Psoas muscle (tissue), 8 donors: Measurements from ENCODE around the gene VARS2. TPM values are rescaled to one million over a fixed set of nuclear protein-coding genes. Genes with fewer than 3 reads are reported as not detected.

Experiments
- ATAC-seq, 4 donors: fragments of 200-7000 bp; cut with Tn5 transposase; one replicate each; pipeline ENCODE4 v1.9.1; 2020; ENCODE audit warnings: moderate library complexity in 3 of 4, mild to moderate bottlenecking in 2 of 4
- DNase-seq, 2 donors: peaks; one replicate each; pipeline ENCODE4 v3.0.0-alpha.2; 2020
- H3K27ac ChIP-seq: fragments of 200-600 bp; one replicate; pipeline ENCODE4 v1.8.0; 2022
- H3K27me3 ChIP-seq, 3 donors: fragments of 200-600 bp in 1 of 3; one replicate each; pipeline versions ENCODE4 v1.6.1 to v1.8.0; 2013 to 2022; ENCODE audit warnings: low read length in 2 of 3, mild to moderate bottlenecking in 2 of 3, moderate library complexity in 1 of 3; ENCODE audit not compliant: insufficient read depth in 3 of 3
- H3K36me3 ChIP-seq, 2 donors: fragments of 200-600 bp in 1 of 2; one replicate each; pipeline versions ENCODE4 v1.6.1 to v1.8.0; 2013 to 2022; ENCODE audit warnings: low read depth in 1 of 2, mild to moderate bottlenecking in 1 of 2, moderate library complexity in 1 of 2; ENCODE audit not compliant: insufficient read depth in 1 of 2
- H3K4me1 ChIP-seq: fragments of 200-600 bp; one replicate; pipeline ENCODE4 v1.8.0; 2022
- H3K4me3 ChIP-seq: fragments of 200-600 bp; one replicate; pipeline ENCODE4 v1.8.0; 2022; ENCODE audit warnings: mild to moderate bottlenecking
- H3K9me3 ChIP-seq: fragments of 200-600 bp; one replicate; pipeline ENCODE4 v1.8.0; 2022
- WGBS, 3 donors: extraction: QIAGEN DNeasy Blood & Tissue Kit; methylation state at CpG; one replicate each; pipeline versions ENCODE4 v1.1.6 to v1.1.7; 2013; 5-methylcytosine and 5-hydroxymethylcytosine counted together
- intact Hi-C, 2 donors: fragments of 100-400 bp; cut with DNase I; formaldehyde crosslinking; loops; one replicate each; pipeline versions ENCODE4 v1.11.0 to v1.14.2; 2022
- polyA plus RNA-seq, 3 donors: library from polyadenylated mRNA; stranded (reverse); fragments of 200-250 nt; gene quantifications; one replicate each; pipeline ENCODE4 v1.2.3, GENCODE V29; 2013
- total RNA-seq, 4 donors: library from RNA; stranded (reverse); fragmentation: NEBNext Ultra II Directional in 2 of 4; extraction: Animal tissue kit (Norgen Biotek cat#: 25700) in 2 of 4; gene quantifications; one replicate each; pipeline versions ENCODE4 v1.2.1 to v1.2.4, GENCODE V29; 2021 to 2023
- TF ChIP-seq, protein P1 (sequence below): fragments of 200-600 bp; IDR thresholded peaks from one replicate; pipeline ENCODE4 v1.8.0; 2022; ENCODE audit warnings: antibody characterized with exemption
- donor health status: healthy with polysubstance abuse.
- donor health status: DM: no; HTN: no; CAD: no; lungs with moderate emphysema.
- donor health status: Bipolar disorder and iron deficiency.
- donor health status: healthy.
- donor health status: DM: yes; HTN: yes; CAD: no.
- donor health status: DM: no; HTN: no; CAD: no.
- donor health status: DM: no; HTN: no; CAD: no.
- donor health status: DM: yes; HTN: yes; CAD: no.

Gene VARS2
- total and polyA plus RNA-seq, 7 donors, result 11.4 to 36.6 (median 25.8) TPM

DNA sequence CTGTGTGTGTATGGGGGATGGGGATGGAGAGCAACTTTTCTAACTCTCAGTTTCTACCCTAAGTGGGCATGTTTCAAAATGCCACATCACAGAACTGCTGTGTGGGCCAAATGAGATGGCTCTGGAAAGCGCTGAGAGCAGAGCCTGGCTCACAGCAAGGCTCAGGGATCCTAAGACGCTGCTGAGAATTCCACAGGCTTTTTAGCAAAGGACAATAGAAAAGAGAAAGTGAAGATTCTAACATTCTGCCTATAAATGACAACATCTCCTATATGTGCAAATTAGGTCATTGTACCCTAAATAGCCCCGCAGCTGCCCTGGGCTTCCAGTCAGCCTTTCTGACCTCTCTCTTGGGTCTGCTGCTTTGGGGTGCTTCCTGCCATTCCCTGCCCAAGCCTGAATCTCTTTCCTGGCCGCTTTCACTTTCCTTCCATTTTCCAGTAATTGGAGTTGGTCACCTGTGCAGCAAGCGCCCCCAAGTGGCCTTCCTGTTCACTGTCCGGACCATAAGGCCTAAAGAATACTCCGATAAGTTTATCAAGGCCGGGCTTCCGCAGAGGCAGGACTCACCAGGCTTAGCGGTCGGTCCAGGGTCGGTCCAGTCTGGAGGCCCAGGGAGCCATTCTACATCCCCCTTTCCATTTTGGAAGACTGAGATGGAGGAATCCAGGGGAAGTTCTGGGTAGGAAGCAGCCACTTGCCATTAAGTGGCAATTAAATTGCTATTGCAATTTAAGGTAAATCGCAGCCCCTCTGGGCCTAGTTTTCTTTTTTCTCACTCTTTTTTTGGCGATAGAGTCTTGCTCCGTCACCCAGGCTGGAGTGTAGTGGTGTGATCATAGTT, 36.4 kb upstream of the VARS2 start:
- ATAC-seq (peak; percentile 85 to 91 (median 87)), DNase-seq (peak; percentile 89 to 93)
- peaks cover 35% of the 10 kb centered on the region for H3K4me1 ChIP-seq
- H3K27me3 ChIP-seq, result no peaks in the 10 kb centered on the region
- intact Hi-C loops, result loop anchor here (2.0 to 5.0 kb wide), 2 partner anchors 49 to 135 kb away; partner anchors contain the start of genes FLOT1 (in 1 of the 2) and IER3 (in 1 of the 2)
- no peaks in the 10 kb centered on the region for H3K9me3 ChIP-seq
- H3K4me3 ChIP-seq, result peak overlapping the region; percentile 53
- TF ChIP-seq, protein P1, sequence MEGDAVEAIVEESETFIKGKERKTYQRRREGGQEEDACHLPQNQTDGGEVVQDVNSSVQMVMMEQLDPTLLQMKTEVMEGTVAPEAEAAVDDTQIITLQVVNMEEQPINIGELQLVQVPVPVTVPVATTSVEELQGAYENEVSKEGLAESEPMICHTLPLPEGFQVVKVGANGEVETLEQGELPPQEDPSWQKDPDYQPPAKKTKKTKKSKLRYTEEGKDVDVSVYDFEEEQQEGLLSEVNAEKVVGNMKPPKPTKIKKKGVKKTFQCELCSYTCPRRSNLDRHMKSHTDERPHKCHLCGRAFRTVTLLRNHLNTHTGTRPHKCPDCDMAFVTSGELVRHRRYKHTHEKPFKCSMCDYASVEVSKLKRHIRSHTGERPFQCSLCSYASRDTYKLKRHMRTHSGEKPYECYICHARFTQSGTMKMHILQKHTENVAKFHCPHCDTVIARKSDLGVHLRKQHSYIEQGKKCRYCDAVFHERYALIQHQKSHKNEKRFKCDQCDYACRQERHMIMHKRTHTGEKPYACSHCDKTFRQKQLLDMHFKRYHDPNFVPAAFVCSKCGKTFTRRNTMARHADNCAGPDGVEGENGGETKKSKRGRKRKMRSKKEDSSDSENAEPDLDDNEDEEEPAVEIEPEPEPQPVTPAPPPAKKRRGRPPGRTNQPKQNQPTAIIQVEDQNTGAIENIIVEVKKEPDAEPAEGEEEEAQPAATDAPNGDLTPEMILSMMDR, result peak; percentile 81
- H3K27ac ChIP-seq, result peak overlapping the region; percentile 89
- H3K36me3 ChIP-seq, result no peaks in the 10 kb centered on the region
- 16% methylated on average over 15 of the region's 15 CpGs for WGBS, 3 donors

- H3K27me3 ChIP-seq, result no peaks in the 10 kb centered on the region
- no peaks in the 10 kb centered on the region for H3K36me3 ChIP-seq
- TF ChIP-seq, protein P1, result no peak
- intact Hi-C loops, result loop anchor here (2.0 to 5.0 kb wide), 3 partner anchors 51 to 203 kb away; partner anchors contain the start of genes FLOT1 (in 1 of the 2) and IER3 (in 1 of the 2)
- H3K27ac ChIP-seq, result peak overlapping the region; percentile 39
- WGBS, 3 donors, result 78 to 93% (median 81%) methylated on average over 8 of the region's 8 CpGs
- H3K9me3 ChIP-seq, result no peaks in the 10 kb centered on the region
- DNase-seq (no peak), ATAC-seq (no peak)
- no peak overlapping the region for H3K4me3 ChIP-seq
- H3K4me1 ChIP-seq, result peaks cover 46% of the 10 kb centered on the region
These were observed 34.2 kb upstream of the VARS2 start for GRCh38 chr6:30879684-30880427.

DNA sequence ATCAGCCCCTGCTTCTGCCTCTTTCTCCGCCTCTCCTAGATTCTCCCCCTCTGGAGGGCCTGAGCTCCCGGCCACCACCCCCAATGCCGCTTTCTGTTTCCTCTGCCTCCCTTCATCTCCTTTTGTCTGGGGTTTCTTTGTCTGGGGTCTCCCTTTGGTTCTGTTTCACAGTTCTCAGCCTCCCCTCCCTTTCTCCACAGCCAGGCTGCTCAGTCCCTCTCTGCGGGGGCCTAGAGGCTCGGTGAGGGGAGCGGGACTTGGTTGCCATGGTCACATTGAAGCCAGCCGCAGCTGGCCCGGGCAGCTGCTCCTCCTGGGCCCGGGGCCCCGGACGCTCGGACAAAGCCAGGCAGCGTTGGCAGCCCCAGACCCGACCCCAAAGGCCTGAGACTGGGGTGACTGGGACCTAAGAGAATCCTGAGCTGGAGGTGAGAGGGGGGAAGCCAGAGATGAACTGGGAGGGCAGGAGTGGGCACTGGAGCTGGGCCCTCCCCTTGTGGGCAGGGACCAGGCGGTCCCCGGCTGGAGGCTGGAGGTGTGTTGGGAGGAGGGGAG, 33.3 kb upstream of the VARS2 start:
- ATAC-seq (no peak), DNase-seq (no peak)
- Histone ChIP-seq H3K4me1 (peaks cover 45% of the 10 kb centered on the region), H3K27ac (peak overlapping the region; percentile 33), H3K27me3 (no peaks in the 10 kb centered on the region), H3K9me3 (no peaks in the 10 kb centered on the region), H3K4me3 (no peak overlapping the region), H3K36me3 (no peaks in the 10 kb centered on the region)
- TF ChIP-seq, protein P1, result no peak
- WGBS, 3 donors, result 72 to 75% (median 74%) methylated on average over 14 to 16 of the region's 16 CpGs
- intact Hi-C loops, result loop anchor here in 1 of 2 donors (5.0 kb wide), 1 partner anchor 203 kb away; no protein-coding TSS in a partner anchor

- no peaks in the 10 kb centered on the region for H3K9me3 ChIP-seq
- peaks cover 43% of the 10 kb centered on the region for H3K4me1 ChIP-seq
- DNase-seq, result no peak
- intact Hi-C loops, result loop anchor here in 1 of 2 donors (5.0 kb wide), 1 partner anchor 204 kb away; no protein-coding TSS in a partner anchor
- TF ChIP-seq, protein P1, result no peak
- no peak for ATAC-seq
- 72 to 75% (median 72%) methylated on average over 14 of the region's 14 CpGs for WGBS, 3 donors
- no peaks in the 10 kb centered on the region for H3K27me3 ChIP-seq
- H3K4me3 ChIP-seq, result no peak overlapping the region
- no peaks in the 10 kb centered on the region for H3K36me3 ChIP-seq
- peak overlapping the region; percentile 33 for H3K27ac ChIP-seq
These were observed 32.4 kb upstream of the VARS2 start for GRCh38 chr6:30881392-30882203.
